HCT116 (cell line): ENCODE measurements around the gene CATSPERZ. TPM values are rescaled to one million over a fixed set of nuclear protein-coding genes. Genes with fewer than 3 reads are reported as not detected.

Source experiments
- ATAC-seq: fragments of 200-7000 bp; cut with Tn5 transposase; 2 replicates; pipeline ENCODE4 v1.9.1; 2020; ENCODE audit warnings: mild to moderate bottlenecking, moderate library complexity
- BruUV-seq: library from RNA; stranded (reverse); fragments of 400-500 nt; replicated peaks from 2 replicates; lab custom pipeline; 2021; lab: Mats Ljungman, UMichigan
- CTCF ChIA-PET: fragments of 300-600 bp; sonication (Branson Sonifier 250); formaldehyde crosslinking; loops from one replicate; lab custom pipeline; 2021; ENCODE audit warnings: antibody characterized with exemption; lab: Charles Lee
- POLR2A ChIA-PET: fragments of 300-600, 350-600 bp; sonication (Branson Sonifier 250); formaldehyde crosslinking; loops from one replicate; lab custom pipeline; 2021; ENCODE audit warnings: antibody characterized with exemption; lab: Charles Lee
- RAD21 ChIA-PET, 2 experiments: fragments of 300-600 bp; sonication (Branson Sonifier 250); formaldehyde crosslinking; loops; one replicate each; lab custom pipeline; 2023; ENCODE audit warnings: low total read pairs in 2 of 2; ENCODE audit not compliant: uncharacterized antibody in 2 of 2, unreplicated experiment in 2 of 2, low non-redundant PET in 1 of 2; lab: Charles Lee
- DNase-seq: peaks from one replicate; pipeline ENCODE4 v3.0.0-alpha.2; 2010; ENCODE audit warnings: low read depth, low spot score
- H2AFZ ChIP-seq: fragments of 200-600 bp; shearing (Covaris generic), sonication (generic); 2 replicates; pipeline ENCODE4 v1.6.1; 2017; ENCODE audit warnings: low read depth, mixed run types, mixed read lengths, antibody characterized with exemption, low read length; ENCODE audit not compliant: poor library complexity, severe bottlenecking
- H3K27ac ChIP-seq: 2 replicates; pipeline ENCODE4 v1.5.1; 2012; ENCODE audit warnings: low read depth, low read length
- H3K27me3 ChIP-seq: fragments of 200-600 bp; sonication (generic); 2 replicates; pipeline ENCODE4 v1.6.1; 2016; ENCODE audit warnings: mixed run types, low read length, mixed read lengths; ENCODE audit not compliant: insufficient read depth
- H3K36me3 ChIP-seq, 2 experiments: fragments of 200-500 bp in 1 of 2; fragments of 200-600 bp in 1 of 2; sonication (Bioruptor generic) in 1 of 2; sonication (generic) in 1 of 2; 2 replicates each; pipeline versions ENCODE4 v1.5.1 to v1.6.1; 2014 to 2016; ENCODE audit warnings: low read length in 2 of 2, inconsistent platforms in 1 of 2, mixed read lengths in 1 of 2, mixed run types in 1 of 2; ENCODE audit not compliant: insufficient read depth in 2 of 2, control insufficient read depth in 1 of 2
- H3K4me1 ChIP-seq, 2 experiments: fragments of 200-600 bp in 1 of 2; sonication (generic) in 1 of 2; 2 replicates each; pipeline versions ENCODE4 v1.5.1 to v1.6.1; 2012 to 2017; ENCODE audit warnings: low read length in 2 of 2, inconsistent platforms in 1 of 2, mild to moderate bottlenecking in 1 of 2, mixed read lengths in 1 of 2, mixed run types in 1 of 2, moderate library complexity in 1 of 2; ENCODE audit not compliant: insufficient read depth in 2 of 2, control insufficient read depth in 1 of 2
- H3K4me2 ChIP-seq: fragments of 200-600 bp; sonication (generic); 2 replicates; pipeline ENCODE4 v1.6.1; 2017; ENCODE audit warnings: mixed run types, low read length, mixed read lengths
- H3K4me3 ChIP-seq, 2 experiments: fragments of 200-600 bp in 1 of 2; sonication (generic) in 1 of 2; replicated peaks in 1 of 2; 2 replicates each; pipeline ENCODE4 v1.5.1; 2011 to 2016; ENCODE audit warnings: low read length in 2 of 2, control low read depth in 1 of 2, low read depth in 1 of 2, mild to moderate bottlenecking in 1 of 2, mixed read lengths in 1 of 2, mixed run types in 1 of 2
- H3K79me2 ChIP-seq: fragments of 200-600 bp; sonication (generic); 2 replicates; pipeline ENCODE4 v1.6.1; 2017; ENCODE audit warnings: mild to moderate bottlenecking, mixed run types, low read length, moderate library complexity, mixed read lengths; ENCODE audit not compliant: insufficient read depth
- H3K9ac ChIP-seq: fragments of 200-600 bp; sonication (generic); 2 replicates; pipeline ENCODE4 v1.6.1; 2016; ENCODE audit warnings: low read length, mixed read lengths
- H3K9me2 ChIP-seq: fragments of 200-600 bp; sonication (generic), shearing (Covaris generic); 2 replicates; pipeline ENCODE4 v1.6.1; 2017; ENCODE audit warnings: mixed run types, mild to moderate bottlenecking, moderate library complexity; ENCODE audit not compliant: insufficient read depth
- H3K9me3 ChIP-seq, 2 experiments: fragments of 200-500 bp in 1 of 2; fragments of 200-600 bp in 1 of 2; sonication (Bioruptor generic) in 1 of 2; sonication (generic) in 1 of 2; 2 replicates each; pipeline ENCODE4 v1.6.1; 2014 to 2017; ENCODE audit warnings: low read length in 2 of 2, mixed read lengths in 2 of 2, inconsistent platforms in 1 of 2, low read depth in 1 of 2, mild to moderate bottlenecking in 1 of 2, mixed run types in 1 of 2, moderate library complexity in 1 of 2; ENCODE audit not compliant: control insufficient read depth in 1 of 2, insufficient read depth in 1 of 2
- H4K20me1 ChIP-seq: fragments of 200-600 bp; sonication (generic), shearing (Covaris generic); 2 replicates; pipeline ENCODE4 v1.6.1; 2017; ENCODE audit warnings: mixed run types, mild to moderate bottlenecking, moderate library complexity; ENCODE audit not compliant: insufficient read depth
- CEBPB ChIP-seq: IDR thresholded peaks from 2 replicates; pipeline ENCODE4 v1.6.1; 2012; ENCODE audit warnings: low read depth
- ELF1 ChIP-seq: IDR thresholded peaks from 2 replicates; pipeline ENCODE4 v1.6.1; 2012; ENCODE audit warnings: low read depth, borderline replicate concordance
- EZH2 ChIP-seq: fragments of 200-600 bp; sonication (generic); IDR thresholded peaks from 2 replicates; pipeline ENCODE4 v1.6.1; 2017; ENCODE audit warnings: antibody characterized with exemption, mixed run types
- EZH2phosphoT487 ChIP-seq: fragments of 200-600 bp; IDR thresholded peaks from 2 replicates; pipeline ENCODE4 v1.6.1; 2018; ENCODE audit warnings: antibody characterized with exemption, borderline replicate concordance
- FOSL1 ChIP-seq: IDR thresholded peaks from 2 replicates; pipeline ENCODE4 v1.6.1; 2012; ENCODE audit warnings: low read depth
- JUND ChIP-seq: IDR thresholded peaks from 2 replicates; pipeline ENCODE4 v1.6.1; 2012
- POLR2A ChIP-seq: IDR thresholded peaks from 2 replicates; pipeline ENCODE4 v1.7.0; 2011; ENCODE audit warnings: borderline replicate concordance; ENCODE audit not compliant: insufficient read depth, insufficient read length; ENCODE audit errors: extremely low read depth
- POLR2AphosphoS5 ChIP-seq: IDR thresholded peaks from 2 replicates; pipeline ENCODE4 v1.6.1; 2011; ENCODE audit warnings: mild to moderate bottlenecking, low read depth, low read length, moderate library complexity
- RAD21 ChIP-seq: IDR thresholded peaks from 2 replicates; pipeline ENCODE4 v1.6.1; 2012; ENCODE audit warnings: low read depth, mild to moderate bottlenecking
- SIN3A ChIP-seq: IDR thresholded peaks from 2 replicates; pipeline ENCODE4 v1.6.1; 2012; ENCODE audit warnings: low read depth
- SRF ChIP-seq: IDR thresholded peaks from 2 replicates; pipeline ENCODE4 v1.6.1; 2012; ENCODE audit warnings: low read depth
- YY1 ChIP-seq: IDR thresholded peaks from 2 replicates; pipeline ENCODE4 v1.6.1; 2011; ENCODE audit warnings: low read length, low read depth, moderate library complexity, mild to moderate bottlenecking; ENCODE audit not compliant: insufficient replicate concordance; ENCODE audit errors: extremely low read depth
- ZNF274 ChIP-seq: fragments of 200-500 bp; sonication (Bioruptor generic); IDR thresholded peaks from 2 replicates; pipeline ENCODE4 v1.6.1; 2014; ENCODE audit warnings: mild to moderate bottlenecking, low read depth, low read length, inconsistent platforms
- intact Hi-C: fragments of 100-400 bp; cut with micrococcal nuclease; formaldehyde crosslinking; loops from 2 replicates; pipeline ENCODE4 v1.10.0; 2022
- total RNA-seq: library from RNA; stranded (reverse); gene quantifications from one replicate; pipeline ENCODE4 v1.2.1, GENCODE V29; 2021; ENCODE audit not compliant: unreplicated experiment
- TF ChIP-seq, protein P1 (sequence below): IDR thresholded peaks from 2 replicates; pipeline ENCODE4 v1.6.1; 2012
- TF ChIP-seq, protein P2 (sequence below), 3 experiments: fragments of 200-600 bp in 1 of 3; sonication (generic) in 1 of 3; IDR thresholded peaks in 2 of 3; conservative IDR thresholded peaks in 1 of 3; 2 replicates each; pipeline ENCODE4 v1.5.1; 2012 to 2017; ENCODE audit warnings: low read depth in 2 of 3, low read length in 2 of 3, antibody characterized with exemption in 1 of 3, borderline replicate concordance in 1 of 3, control low read depth in 1 of 3, mild to moderate bottlenecking in 1 of 3, mixed read lengths in 1 of 3, mixed run types in 1 of 3, moderate library complexity in 1 of 3; ENCODE audit not compliant: insufficient read depth in 1 of 3
- TF ChIP-seq, protein P3 (sequence below): IDR thresholded peaks from 2 replicates; pipeline ENCODE4 v1.6.1; 2011; ENCODE audit warnings: mild to moderate bottlenecking, low read length, moderate library complexity; ENCODE audit not compliant: insufficient replicate concordance; ENCODE audit errors: extremely low read depth
- TF ChIP-seq, protein P4 (sequence below): IDR thresholded peaks from 2 replicates; pipeline ENCODE4 v1.6.1; 2012

The CATSPERZ gene
- total RNA-seq, 1 experiment from 2014 or later = 1.7 TPM

DNA sequence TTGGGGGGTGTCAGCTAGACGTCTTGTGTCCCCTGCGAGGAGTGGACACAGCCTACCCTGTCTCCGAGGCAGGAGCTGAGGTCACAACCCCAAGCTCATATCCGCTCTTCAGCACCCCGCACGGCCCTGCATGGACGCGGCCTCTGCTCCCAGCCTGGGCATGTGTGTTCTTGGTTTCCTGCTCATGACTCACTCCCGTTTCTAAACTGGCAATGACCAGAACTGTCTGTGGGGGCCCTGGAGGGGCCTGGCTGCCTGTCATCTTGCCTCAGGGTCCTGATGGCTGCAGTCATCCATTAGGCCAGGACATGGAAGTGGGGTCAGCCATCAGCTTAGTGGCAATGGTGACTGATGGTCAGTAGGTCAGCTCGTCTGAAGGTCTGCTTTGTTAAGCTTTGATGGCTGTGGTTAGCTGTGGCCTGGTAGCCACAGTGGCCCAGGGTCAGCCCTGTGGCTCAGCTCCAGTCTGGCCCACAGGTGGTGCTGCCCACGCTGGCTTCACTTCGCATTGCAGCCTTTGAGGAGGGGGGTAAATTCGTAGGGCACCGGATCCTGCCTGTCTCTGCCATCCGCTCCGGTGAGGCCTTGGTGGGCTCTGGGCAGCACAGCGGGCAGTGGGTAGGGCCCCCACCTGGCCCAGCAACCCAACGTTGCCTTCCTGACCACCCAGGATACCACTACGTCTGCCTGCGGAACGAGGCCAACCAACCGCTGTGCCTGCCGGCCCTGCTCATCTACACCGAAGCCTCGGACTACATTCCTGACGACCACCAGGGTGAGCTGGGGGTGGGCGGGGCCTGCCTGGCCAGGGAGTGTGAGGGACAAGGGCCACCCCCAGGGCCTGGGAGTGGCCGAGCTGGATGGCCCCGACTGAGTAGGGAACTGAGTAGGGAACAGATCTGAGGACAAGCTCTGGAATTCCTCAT is 36.9 kb upstream of the CATSPERZ start:
- TF ChIP-seq EZH2 = no peak
- no peak for TF ChIP-seq POLR2AphosphoS5
- TF ChIP-seq YY1 = no peak
- TF ChIP-seq ZNF274 = no peak
- TF ChIP-seq POLR2A = no peak
- TF ChIP-seq, protein P1, sequence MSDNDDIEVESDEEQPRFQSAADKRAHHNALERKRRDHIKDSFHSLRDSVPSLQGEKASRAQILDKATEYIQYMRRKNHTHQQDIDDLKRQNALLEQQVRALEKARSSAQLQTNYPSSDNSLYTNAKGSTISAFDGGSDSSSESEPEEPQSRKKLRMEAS = no peak
- TF ChIP-seq, protein P2, sequence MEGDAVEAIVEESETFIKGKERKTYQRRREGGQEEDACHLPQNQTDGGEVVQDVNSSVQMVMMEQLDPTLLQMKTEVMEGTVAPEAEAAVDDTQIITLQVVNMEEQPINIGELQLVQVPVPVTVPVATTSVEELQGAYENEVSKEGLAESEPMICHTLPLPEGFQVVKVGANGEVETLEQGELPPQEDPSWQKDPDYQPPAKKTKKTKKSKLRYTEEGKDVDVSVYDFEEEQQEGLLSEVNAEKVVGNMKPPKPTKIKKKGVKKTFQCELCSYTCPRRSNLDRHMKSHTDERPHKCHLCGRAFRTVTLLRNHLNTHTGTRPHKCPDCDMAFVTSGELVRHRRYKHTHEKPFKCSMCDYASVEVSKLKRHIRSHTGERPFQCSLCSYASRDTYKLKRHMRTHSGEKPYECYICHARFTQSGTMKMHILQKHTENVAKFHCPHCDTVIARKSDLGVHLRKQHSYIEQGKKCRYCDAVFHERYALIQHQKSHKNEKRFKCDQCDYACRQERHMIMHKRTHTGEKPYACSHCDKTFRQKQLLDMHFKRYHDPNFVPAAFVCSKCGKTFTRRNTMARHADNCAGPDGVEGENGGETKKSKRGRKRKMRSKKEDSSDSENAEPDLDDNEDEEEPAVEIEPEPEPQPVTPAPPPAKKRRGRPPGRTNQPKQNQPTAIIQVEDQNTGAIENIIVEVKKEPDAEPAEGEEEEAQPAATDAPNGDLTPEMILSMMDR (IDR thresholded peaks at IDR 0.05 in 2 of 3, conservative IDR thresholded peaks at IDR 0.05 in 1 of 3; ENCODE audit: borderline replicate concordance in 1 of 3, insufficient read depth in 1 of 3, low read depth in 2 of 3, low read length in 2 of 3) = no peak
- TF ChIP-seq CEBPB = no peak
- no peak for TF ChIP-seq EZH2phosphoT487
- TF ChIP-seq JUND = no peak
- TF ChIP-seq RAD21 = no peak
- no peak for TF ChIP-seq SIN3A
- TF ChIP-seq FOSL1 = no peak
- no peak for TF ChIP-seq SRF
- TF ChIP-seq, protein P3, sequence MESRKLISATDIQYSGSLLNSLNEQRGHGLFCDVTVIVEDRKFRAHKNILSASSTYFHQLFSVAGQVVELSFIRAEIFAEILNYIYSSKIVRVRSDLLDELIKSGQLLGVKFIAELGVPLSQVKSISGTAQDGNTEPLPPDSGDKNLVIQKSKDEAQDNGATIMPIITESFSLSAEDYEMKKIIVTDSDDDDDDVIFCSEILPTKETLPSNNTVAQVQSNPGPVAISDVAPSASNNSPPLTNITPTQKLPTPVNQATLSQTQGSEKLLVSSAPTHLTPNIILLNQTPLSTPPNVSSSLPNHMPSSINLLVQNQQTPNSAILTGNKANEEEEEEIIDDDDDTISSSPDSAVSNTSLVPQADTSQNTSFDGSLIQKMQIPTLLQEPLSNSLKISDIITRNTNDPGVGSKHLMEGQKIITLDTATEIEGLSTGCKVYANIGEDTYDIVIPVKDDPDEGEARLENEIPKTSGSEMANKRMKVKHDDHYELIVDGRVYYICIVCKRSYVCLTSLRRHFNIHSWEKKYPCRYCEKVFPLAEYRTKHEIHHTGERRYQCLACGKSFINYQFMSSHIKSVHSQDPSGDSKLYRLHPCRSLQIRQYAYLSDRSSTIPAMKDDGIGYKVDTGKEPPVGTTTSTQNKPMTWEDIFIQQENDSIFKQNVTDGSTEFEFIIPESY = no peak
- no peak for TF ChIP-seq ELF1
- TF ChIP-seq, protein P4, sequence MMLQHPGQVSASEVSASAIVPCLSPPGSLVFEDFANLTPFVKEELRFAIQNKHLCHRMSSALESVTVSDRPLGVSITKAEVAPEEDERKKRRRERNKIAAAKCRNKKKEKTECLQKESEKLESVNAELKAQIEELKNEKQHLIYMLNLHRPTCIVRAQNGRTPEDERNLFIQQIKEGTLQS = no peak
- TF ChIP-seq, all 23 proteins: peak for 0
- POLR2A ChIA-PET = interaction anchor here (1.3 kb wide), 1 partner anchor 11 kb away, joined by 5 read pairs; no protein-coding TSS in a partner anchor
- H3K79me2 ChIP-seq = peaks cover 6% of the 10 kb centered on the region; the same call in 1 of the 2 replicates
- no peaks in the 10 kb centered on the region for H3K9me2 ChIP-seq
- H3K9ac ChIP-seq = no peak overlapping the region
- no peak overlapping the region for H3K4me2 ChIP-seq
- H3K4me1 ChIP-seq = peaks cover 8 to 10% of the 10 kb centered on the region in 2 experiments; a peak in 3 of 4 replicates
- no peak for DNase-seq
- no peaks in the 10 kb centered on the region for H4K20me1 ChIP-seq
- ATAC-seq = no peak
- no peaks in the 10 kb centered on the region for H3K9me3 ChIP-seq
- CTCF ChIA-PET = interaction anchor here (1.4 kb wide), 1 partner anchor 13 kb away, joined by 4 read pairs; no protein-coding TSS in a partner anchor
- H3K27me3 ChIP-seq = no peaks in the 10 kb centered on the region
- H3K27ac ChIP-seq = no peak overlapping the region; the same call in 1 of the 2 replicates
- RAD21 ChIA-PET = no interaction called here
- no peak overlapping the region for H3K4me3 ChIP-seq
- intact Hi-C loops = no loop called here
- peaks cover 18 to 51% of the 10 kb centered on the region in 2 experiments; a peak in 3 of 4 replicates for H3K36me3 ChIP-seq
- BruUV-seq = no TSS peak
- no peak overlapping the region for H2AFZ ChIP-seq
